Skeletal muscle tissue (tissue), 5 donors: ENCODE data around the gene SEC24B. TPM values are rescaled to one million over a fixed set of nuclear protein-coding genes. Genes with fewer than 3 reads are reported as not detected.

Source experiments
- H3K27ac ChIP-seq: one replicate; pipeline ENCODE4 v1.7.0; 2013; ENCODE audit warnings: mild to moderate bottlenecking, low read depth, low read length, inconsistent platforms
- H3K27me3 ChIP-seq, 3 donors: one replicate each; pipeline ENCODE4 v1.7.0; 2013; ENCODE audit warnings: low read length in 3 of 3; ENCODE audit not compliant: control insufficient read depth in 3 of 3, insufficient read depth in 3 of 3
- H3K36me3 ChIP-seq, 3 donors: one replicate each; pipeline ENCODE4 v1.7.0; 2013; ENCODE audit warnings: low read length in 3 of 3; ENCODE audit not compliant: control insufficient read depth in 3 of 3, insufficient read depth in 3 of 3
- H3K4me1 ChIP-seq, 3 donors: one replicate each; pipeline ENCODE4 v1.7.0; 2013; ENCODE audit warnings: low read length in 3 of 3, mild to moderate bottlenecking in 3 of 3; ENCODE audit not compliant: control insufficient read depth in 3 of 3, insufficient read depth in 3 of 3
- H3K4me3 ChIP-seq, 3 donors: one replicate each; pipeline ENCODE4 v1.7.0; 2013; ENCODE audit warnings: low read length in 3 of 3
- H3K9ac ChIP-seq, 3 donors: one replicate each; pipeline ENCODE4 v1.7.0; 2013; ENCODE audit warnings: low read length in 3 of 3, mild to moderate bottlenecking in 3 of 3, moderate library complexity in 2 of 3, low read depth in 1 of 3
- H3K9me3 ChIP-seq, 3 donors: one replicate each; pipeline ENCODE4 v1.7.0; 2013; ENCODE audit warnings: low read length in 3 of 3; ENCODE audit not compliant: control insufficient read depth in 3 of 3
- small RNA-seq: library from RNA; depleted of rRNA; stranded (forward); fragments of <200 nt; gene quantifications from one replicate; pipeline ENCODE3, GENCODE V24; 2014
- total RNA-seq: library from RNA; depleted of rRNA; stranded (reverse); fragments of >200 nt; gene quantifications from one replicate; pipeline ENCODE4 v1.2.3, GENCODE V29; 2014
- donor health status: Osteomylitis.

Gene SEC24B
- total RNA-seq, 1 donor from 2014 or later = 15.7 TPM

- H3K4me1 ChIP-seq = no peaks in the 10 kb centered on the region
- no peak overlapping the region for H3K4me3 ChIP-seq
- no peaks in the 10 kb centered on the region for H3K27me3 ChIP-seq
- no peak overlapping the region for H3K27ac ChIP-seq
- no peaks in the 10 kb centered on the region for H3K9me3 ChIP-seq
- H3K9ac ChIP-seq = no peak overlapping the region
- no peaks in the 10 kb centered on the region for H3K36me3 ChIP-seq
These were observed 154.6 kb downstream of the SEC24B start for GRCh38 chr4:109588176-109588575.

DNA sequence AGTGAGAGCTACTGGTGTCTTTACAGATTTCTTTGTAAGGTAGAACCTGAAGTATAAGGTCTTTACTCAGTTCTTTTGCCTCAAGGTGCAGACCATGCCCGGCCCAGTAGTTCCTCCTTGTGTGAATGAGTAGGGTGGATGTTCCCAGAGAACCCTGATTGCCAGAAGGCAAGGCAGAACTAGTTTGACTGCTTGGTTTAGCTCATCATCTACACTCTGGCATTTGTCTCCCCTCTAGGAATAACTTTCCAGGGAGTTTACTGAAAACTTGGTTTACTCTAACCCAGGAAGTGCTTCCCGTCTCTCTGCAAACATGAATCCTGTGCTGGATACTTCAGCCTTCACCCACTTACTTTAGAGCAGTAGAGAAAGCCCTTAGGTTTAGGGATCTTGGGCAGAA lies 155.5 kb downstream of the SEC24B start:
- no peak overlapping the region for H3K27ac ChIP-seq
- no peaks in the 10 kb centered on the region for H3K27me3 ChIP-seq

GRCh38 chr4:109589605-109590004 lies 156.0 kb downstream of the SEC24B start:
- Histone ChIP-seq H3K27me3 (no peaks in the 10 kb centered on the region), H3K27ac (no peak overlapping the region), H3K4me3 (no peak overlapping the region), H3K4me1 (no peaks in the 10 kb centered on the region), H3K9ac (no peak overlapping the region), H3K36me3 (no peaks in the 10 kb centered on the region), H3K9me3 (no peaks in the 10 kb centered on the region)

More for the DNA sequence above, 155.5 kb downstream of the SEC24B start:
- no peaks in the 10 kb centered on the region for H3K4me1 ChIP-seq
- H3K4me3 ChIP-seq = no peak overlapping the region
- H3K9me3 ChIP-seq = no peaks in the 10 kb centered on the region
- H3K9ac ChIP-seq = no peak overlapping the region
- no peaks in the 10 kb centered on the region for H3K36me3 ChIP-seq

Small RNAs within 50 kb of the gene (small RNA-seq; reads per million reads assigned to genes)
- gene MIR576 (4.3 reads per million, percentile 89 among the genes with 10 or more reads in this experiment), gene RN7SL55P (not detected)

Other genes starting within 250 kb of the SEC24B start
- gene COL25A1, start 131.2 kb upstream of the SEC24B start, total RNA-seq = 3.7 TPM
- gene MCUB, start 126.4 kb downstream of the SEC24B start, total RNA-seq = 5.7 TPM